Transverse colon (tissue), 3 donors: ENCODE data around the gene THAP7.

Experiments used
- POLR2A ChIP-seq: fragments of 450-650 bp; IDR thresholded peaks from one replicate; pipeline ENCODE4 v1.6.1; 2016; ENCODE audit warnings: antibody characterized with exemption, mild to moderate bottlenecking, moderate library complexity
- TF ChIP-seq, protein P1 (sequence below), 5 experiments: fragments of 200-600 bp in 3 of 5; fragments of 450-650 bp in 2 of 5; sonication (generic) in 3 of 5; IDR thresholded peaks; 1 replicate in 2 of 5; 2 replicates in 3 of 5; pipeline ENCODE4 v1.5.1; 2016 to 2017; ENCODE audit warnings: antibody characterized with exemption in 5 of 5, inconsistent platforms in 3 of 5, mild to moderate bottlenecking in 2 of 5, moderate library complexity in 1 of 5

- no peak for TF ChIP-seq POLR2A
- TF ChIP-seq, protein P1, sequence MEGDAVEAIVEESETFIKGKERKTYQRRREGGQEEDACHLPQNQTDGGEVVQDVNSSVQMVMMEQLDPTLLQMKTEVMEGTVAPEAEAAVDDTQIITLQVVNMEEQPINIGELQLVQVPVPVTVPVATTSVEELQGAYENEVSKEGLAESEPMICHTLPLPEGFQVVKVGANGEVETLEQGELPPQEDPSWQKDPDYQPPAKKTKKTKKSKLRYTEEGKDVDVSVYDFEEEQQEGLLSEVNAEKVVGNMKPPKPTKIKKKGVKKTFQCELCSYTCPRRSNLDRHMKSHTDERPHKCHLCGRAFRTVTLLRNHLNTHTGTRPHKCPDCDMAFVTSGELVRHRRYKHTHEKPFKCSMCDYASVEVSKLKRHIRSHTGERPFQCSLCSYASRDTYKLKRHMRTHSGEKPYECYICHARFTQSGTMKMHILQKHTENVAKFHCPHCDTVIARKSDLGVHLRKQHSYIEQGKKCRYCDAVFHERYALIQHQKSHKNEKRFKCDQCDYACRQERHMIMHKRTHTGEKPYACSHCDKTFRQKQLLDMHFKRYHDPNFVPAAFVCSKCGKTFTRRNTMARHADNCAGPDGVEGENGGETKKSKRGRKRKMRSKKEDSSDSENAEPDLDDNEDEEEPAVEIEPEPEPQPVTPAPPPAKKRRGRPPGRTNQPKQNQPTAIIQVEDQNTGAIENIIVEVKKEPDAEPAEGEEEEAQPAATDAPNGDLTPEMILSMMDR (IDR thresholded peaks at IDR 0.05), result no peak
Observed at GRCh38 chr22:21033895-21034294, 32.0 kb upstream of the THAP7 start.
